GM19467 (cell line): Measurements from ENCODE around the gene CD80.
"Not testable (repeated sequence)": the region's sequence is repeated elsewhere in the genome, so short reads cannot be mapped to it uniquely, and the experiment has no call there.

ENCODE experiments used
- ATAC-seq: cut with Tn5 transposase; IDR thresholded peaks from one replicate; pipeline ENCODE4 v1.9.1; 2021; ENCODE audit warnings: mild to moderate bottlenecking, moderate library complexity; ENCODE audit not compliant: unreplicated experiment

The CD80 gene

DNA sequence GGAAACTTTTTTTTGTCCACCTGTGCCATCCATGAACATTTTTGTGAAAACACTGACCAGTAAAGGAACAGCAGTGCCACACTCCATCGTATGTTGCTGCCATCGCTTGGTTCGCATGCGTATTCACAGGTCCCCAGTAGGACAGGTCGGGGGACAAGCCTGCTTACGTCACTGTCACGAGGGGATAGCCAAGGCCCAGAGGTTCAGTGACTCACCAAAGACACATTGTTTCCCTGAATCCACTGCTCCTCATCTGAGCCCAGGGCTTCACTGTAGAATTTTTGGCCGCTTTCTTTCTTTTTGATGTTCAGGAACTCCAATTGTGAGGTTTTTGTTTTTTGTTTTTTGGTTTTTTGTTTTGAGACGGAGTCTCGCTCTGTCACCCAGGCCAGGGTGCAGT is 25.8 kb upstream of the CD80 start:
- ATAC-seq = no peak

DNA sequence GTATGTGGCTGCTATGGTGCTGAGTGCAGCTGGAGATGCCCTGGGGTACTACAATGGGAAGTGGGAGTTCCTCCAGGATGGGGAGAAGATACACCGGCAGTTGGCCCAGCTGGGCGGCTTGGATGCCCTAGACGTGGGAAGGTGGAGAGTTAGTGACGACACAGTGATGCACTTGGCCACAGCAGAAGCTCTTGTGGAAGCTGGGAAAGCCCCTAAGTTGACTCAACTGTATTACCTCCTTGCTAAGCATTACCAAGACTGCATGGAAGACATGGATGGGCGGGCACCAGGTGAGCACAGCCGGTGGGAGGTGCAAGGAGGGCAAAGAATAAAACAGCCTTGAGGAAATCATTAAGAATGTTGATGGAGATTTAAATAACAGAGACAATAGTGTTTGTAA is 22.8 kb upstream of the CD80 start:
- no peak for ATAC-seq

DNA sequence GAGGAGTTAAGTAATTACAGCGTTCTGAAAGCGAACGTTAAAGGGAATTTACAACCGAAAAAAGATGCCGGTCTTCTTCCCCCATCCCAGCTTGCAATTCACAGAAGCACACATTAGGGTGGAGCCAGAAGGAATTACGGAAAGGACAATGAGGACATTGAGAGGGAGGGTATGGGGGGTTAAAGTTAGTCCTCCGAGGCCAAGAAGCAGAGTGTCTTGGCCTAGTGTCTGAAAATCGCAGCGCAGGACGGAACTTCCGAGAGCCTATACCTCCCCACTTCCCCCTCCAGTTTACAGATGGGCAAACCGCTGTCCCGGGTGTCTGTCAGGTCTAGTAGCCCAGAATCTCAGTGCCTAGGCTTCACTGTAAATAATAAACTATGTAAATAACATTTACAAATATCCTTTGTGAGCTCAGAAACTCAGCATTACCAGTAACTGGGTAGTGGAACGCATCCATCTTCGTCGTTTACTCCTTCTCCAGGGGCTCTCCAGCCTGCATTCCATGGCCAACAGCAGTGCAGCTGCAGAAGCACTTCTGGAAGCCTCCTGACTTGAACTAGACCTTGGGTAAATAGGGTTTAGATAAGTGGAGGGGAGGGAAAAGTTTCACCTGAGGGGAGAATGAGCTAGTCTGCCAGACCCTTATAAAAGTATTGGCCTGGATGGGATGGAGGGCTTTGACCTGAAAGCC is 20.8 kb upstream of the CD80 start:
- peak; percentile 73 for ATAC-seq

GRCh38 chr3:119579366-119580066 is 20.1 kb upstream of the CD80 start, which contains the start of gene ADPRH:
TSS of gene ADPRH (plus strand) at chr3:119579492. CDS start at chr3:119582170, 2,678 bp downstream.
- ATAC-seq = peak; percentile 56

DNA sequence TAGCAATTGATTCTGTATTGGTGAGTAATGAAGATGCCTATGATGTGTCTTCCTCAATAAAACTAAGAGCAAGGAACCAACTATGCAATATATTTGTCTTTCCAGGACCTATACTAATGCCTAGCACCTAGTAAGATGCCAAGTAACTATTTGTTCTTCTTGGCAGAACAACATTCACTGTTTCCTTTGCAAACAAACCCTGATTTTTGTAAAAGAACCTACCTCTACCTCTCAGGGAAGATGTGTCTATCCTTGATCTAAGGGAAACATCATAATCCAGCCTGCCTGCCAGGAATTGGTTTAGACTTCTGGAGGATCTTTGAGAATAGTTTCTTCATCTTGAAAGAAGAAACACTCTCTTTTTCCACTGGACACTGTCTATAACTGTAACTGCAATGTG is 16.1 kb upstream of the CD80 start:
- no peak for ATAC-seq

GRCh38 chr3:119571688-119572087 is 12.3 kb upstream of the CD80 start:
- ATAC-seq = no peak

GRCh38 chr3:119571230-119571629 is 11.8 kb upstream of the CD80 start:
- ATAC-seq = no peak

- no peak for ATAC-seq
These were observed 10.8 kb upstream of the CD80 start for GRCh38 chr3:119570229-119570628.

GRCh38 chr3:119569156-119569555 is 9.7 kb upstream of the CD80 start:
- ATAC-seq = no peak

- not testable (repeated sequence) for ATAC-seq
These were observed 3.9 kb upstream of the CD80 start for GRCh38 chr3:119563334-119563733.

DNA sequence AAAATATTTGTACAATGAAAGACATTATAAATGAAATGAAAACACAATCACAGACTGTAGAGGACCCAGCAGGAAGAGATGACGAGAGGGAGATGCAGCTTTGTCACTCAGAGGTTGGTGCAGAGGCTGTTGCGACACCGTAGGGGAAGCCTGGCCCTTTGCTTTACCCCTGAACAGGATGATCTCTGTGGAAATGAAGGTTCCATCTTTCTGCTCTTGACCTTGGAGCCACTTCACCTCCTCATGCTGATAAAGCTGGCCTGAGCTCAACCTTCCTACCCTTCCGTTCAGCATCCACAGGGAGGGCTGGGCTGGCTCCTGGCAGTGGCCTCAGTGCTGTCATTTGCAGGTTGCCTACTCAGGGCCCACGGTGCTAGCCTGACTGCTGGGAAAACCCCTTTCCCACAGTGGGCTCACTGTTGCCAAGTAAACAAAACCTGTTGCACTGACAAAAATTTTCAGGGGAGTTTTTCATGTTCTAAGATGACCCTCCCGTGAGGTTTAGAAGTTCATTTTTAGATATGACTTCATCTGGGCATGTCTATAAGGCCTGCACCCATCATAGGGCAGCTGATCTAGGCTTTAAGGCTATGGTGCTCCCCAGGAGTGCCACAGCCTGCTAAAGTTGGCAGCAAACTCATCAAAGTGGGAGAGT is 3.0 kb upstream of the CD80 start:
- peak; percentile 64 for ATAC-seq

GRCh38 chr3:119560160-119560559 is 746 bp upstream of the CD80 start:
- ATAC-seq = no peak

GRCh38 chr3:119558626-119559317 is 642 bp downstream of the CD80 start:
- no peak for ATAC-seq

DNA sequence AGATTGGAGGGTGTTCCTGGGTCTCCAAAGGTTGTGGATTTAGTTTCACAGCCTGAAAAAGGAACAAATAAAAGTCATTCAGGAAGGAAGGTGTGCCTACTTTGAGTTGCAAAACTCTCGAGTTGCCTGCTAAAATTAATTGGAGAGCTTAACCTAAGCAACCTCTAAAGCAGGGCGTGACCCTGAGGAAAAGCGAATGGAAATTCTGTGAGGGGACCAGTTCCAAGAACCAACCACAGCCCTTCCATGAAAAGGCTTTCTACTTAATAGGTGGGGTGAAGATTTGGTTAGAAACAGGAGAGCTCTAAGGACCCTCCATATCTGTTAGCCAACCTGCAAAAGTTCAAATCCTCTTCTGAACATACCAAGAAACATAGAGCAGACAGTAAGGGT is 1.5 kb downstream of the CD80 start:
- no peak for ATAC-seq

- no peak for ATAC-seq
These were observed 2.1 kb downstream of the CD80 start for GRCh38 chr3:119557192-119557876.

DNA sequence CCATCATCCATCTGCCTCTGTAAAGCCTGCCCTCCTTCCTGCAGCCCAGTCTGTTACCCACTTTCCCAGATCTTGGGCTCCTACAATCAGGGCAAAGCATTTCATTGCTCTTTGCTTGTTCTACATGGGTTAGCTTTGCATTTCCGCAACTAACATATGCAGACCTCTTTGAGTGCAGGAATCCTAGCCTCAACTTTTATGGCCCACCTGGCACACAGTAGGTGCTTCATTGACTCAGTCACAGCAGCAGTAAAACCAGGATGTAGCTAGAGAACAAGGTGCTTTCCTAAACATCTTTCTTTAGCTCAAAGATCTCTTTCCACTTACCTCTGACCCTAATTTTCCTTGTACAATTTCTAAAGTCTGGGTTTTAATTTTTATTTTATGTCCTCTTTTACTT is 3.5 kb downstream of the CD80 start:
- ATAC-seq = no peak

DNA sequence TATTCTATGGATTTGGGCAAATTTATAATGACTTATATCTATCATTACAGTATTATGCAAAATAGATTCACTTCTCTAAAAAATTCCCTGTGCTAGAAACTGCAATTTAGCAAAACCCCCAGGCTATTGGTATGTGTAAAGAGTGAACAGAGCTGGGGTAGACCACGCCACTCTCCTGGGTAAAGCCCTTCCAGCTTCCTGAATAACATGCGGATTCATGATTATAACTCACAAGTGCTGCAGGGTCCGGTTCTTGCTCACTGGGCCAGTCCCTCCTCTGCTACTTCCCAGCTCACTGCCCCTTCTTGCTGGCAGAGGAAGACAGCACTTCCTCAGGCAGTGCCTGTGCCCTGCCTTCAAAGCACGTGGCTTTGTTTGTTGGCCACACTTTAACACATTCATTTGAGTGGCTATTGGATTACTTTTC is 4.1 kb downstream of the CD80 start:
- no peak for ATAC-seq

- no peak for ATAC-seq
These were observed 5.5 kb downstream of the CD80 start for GRCh38 chr3:119553823-119554415.

- not testable (repeated sequence) for ATAC-seq
These were observed 6.5 kb downstream of the CD80 start for GRCh38 chr3:119552928-119553327.

GRCh38 chr3:119551598-119551997 is 7.8 kb downstream of the CD80 start:
- ATAC-seq = no peak
